ENCODE results near the gene UIMC1. TPM values are rescaled to one million over a fixed set of nuclear protein-coding genes. Genes with fewer than 3 reads are reported as not detected.

The UIMC1 gene
- total RNA-seq, 1 donor from 2014 or later: 58.0 TPM

DNA sequence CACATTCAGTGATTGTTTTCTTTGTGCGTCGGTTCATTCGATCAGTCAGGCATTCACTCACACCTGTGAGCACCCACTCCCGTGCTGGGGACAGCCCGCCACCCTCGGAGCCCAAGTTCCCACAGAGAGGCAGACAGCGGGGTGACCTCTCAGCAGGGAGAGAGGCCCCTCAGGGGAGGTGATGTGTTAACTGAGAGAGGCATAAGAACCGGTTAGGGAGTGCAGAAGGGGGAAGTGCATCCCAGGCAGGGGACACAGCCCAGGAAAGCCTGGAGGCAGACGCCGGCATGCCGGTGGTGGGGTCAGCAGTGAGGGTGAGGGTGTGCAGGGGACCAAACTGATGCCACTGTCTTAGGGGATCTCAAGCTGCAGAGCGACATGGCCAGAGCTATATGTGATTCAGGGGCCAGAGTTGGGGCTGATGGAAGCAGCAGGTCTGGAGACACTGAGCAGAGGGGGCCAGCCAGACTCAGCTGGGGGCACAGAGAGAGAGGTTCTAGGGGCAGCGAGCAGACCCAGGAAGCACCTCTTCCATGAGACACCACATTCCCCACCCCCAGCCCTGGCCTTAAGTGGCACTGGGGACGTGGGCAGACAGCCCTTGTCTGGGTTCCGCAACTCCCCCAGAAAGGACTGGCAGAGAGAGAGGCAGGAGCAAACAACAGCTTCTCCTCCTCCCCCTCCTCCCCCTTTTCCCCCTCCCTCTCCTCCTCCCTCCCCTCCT, 143.4 kb downstream of the UIMC1 start:
- no peak for ATAC-seq
- DNase-seq (ENCODE audit: low spot score): no peak
- intact Hi-C loops (cut with DNase I): no loop called here

DNA sequence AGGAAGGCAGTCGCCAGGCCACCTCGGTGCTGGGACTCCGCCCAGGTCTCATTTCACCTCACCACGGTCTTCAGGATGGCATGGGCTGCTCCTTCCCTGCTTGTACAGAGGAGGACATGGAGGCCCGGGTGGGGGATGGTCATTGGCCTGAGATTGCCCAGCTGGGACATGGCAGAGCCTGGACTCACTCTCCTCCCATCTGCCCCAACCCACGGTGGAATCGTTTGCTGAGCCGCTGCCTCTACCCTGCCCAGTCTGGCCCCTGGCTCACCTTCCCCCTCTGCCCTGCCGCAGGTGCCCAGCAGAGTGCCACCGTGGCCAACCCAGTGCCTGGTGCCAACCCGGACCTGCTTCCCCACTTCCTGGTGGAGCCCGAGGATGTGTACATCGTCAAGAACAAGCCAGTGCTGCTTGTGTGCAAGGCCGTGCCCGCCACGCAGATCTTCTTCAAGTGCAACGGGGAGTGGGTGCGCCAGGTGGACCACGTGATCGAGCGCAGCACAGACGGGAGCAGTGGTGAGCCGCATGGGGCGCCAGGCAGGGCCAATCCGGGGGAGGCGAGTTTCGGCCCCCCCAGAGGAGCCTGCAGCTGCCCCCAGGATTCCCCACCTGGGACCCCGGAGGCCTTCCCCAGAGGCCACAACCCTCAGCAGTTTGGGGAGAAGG, 144.1 kb downstream of the UIMC1 start:
- no peak for ATAC-seq
- intact Hi-C loops (cut with DNase I): no loop called here
- no peak for DNase-seq (ENCODE audit: low spot score)

DNA sequence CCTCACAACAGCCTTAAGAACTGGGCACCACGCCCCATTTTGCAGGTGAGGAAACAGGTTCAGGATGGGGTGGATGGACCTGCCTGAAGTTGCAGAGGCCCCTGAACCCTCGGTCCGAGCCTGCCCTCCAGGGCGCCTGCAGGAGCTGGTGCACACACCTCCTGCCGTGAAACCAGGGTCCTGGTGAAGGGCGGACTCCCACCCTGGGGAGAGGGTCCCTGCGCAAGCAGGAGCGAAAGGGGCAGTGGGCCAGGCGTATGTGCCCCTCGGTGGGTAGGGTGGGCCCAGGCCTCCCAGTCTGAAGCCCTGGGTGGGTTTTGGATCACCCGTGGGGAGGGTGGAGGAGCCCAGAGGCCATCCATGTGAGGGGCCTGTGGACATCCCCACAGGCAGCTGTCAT, 145.3 kb downstream of the UIMC1 start:
- DNase-seq (ENCODE audit: low spot score) (no peak), ATAC-seq (no peak)
- intact Hi-C loops (cut with DNase I): no loop called here

DNA sequence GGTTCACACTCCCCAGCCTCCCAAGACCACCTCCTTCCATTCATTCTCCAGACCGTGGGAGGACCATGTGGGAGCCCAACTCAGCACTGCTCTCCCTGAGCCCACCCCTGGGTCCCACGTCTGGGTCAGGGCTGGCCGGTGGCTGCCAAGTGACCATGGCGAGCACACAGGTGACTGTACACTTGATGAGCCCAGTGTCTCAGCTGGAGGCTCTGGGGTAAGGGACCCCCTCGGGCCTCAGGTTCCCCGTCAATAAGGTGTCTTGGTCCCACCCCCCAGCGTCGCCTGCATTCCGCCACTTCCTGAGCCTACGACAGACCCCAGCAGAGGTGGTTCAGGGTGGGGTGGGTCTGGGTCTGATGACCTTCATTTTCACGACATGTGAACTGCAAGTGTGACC, 146.2 kb downstream of the UIMC1 start:
- intact Hi-C loops (cut with DNase I): no loop called here
- no peak for DNase-seq (ENCODE audit: low spot score)

DNA sequence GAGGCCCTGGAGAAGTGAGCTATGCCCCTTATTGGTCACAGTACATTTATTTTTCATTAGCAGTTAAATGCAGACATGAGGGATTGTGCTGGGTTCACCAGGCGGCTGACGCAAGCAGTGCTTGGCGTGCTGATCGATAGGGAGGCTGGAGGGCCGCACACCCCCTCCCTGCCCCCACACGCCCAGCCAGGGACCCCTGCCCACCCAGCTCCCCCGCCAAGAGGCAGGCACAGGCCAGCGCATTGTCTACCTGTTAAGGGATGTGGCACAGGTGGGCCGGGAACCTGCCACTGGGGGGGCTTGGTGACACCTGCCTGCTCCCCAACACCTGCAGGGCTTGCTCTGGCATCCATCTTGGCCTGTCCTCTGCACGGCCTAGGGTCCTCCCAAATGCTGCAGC, 146.7 kb downstream of the UIMC1 start:
- ATAC-seq: no peak
- no peak for DNase-seq (ENCODE audit: low spot score)
- intact Hi-C loops (cut with DNase I): no loop called here

More for the DNA sequence above, 146.2 kb downstream of the UIMC1 start:
- ATAC-seq: no peak

DNA sequence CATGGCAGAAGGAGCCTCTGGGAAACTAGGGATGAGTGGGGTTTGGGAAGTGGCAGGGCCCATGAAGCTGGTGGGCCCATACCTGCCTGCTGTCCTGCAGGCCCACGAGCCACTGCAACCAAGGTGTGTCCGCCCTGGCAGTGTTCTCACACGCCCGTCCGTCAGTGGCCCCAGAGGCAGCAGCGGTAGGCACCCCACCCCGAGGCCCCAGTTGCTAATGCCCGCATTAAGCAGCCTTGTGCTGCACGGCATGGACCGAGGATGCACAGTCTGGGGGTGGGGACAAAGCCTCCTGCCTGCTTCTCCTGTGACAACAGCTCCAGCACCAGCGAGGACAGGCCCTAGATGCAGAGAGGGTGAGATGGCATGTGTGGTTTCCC, 148.7 kb downstream of the UIMC1 start:
- DNase-seq (ENCODE audit: low spot score): no peak
- no peak for ATAC-seq
- intact Hi-C loops (cut with DNase I): no loop called here

DNA sequence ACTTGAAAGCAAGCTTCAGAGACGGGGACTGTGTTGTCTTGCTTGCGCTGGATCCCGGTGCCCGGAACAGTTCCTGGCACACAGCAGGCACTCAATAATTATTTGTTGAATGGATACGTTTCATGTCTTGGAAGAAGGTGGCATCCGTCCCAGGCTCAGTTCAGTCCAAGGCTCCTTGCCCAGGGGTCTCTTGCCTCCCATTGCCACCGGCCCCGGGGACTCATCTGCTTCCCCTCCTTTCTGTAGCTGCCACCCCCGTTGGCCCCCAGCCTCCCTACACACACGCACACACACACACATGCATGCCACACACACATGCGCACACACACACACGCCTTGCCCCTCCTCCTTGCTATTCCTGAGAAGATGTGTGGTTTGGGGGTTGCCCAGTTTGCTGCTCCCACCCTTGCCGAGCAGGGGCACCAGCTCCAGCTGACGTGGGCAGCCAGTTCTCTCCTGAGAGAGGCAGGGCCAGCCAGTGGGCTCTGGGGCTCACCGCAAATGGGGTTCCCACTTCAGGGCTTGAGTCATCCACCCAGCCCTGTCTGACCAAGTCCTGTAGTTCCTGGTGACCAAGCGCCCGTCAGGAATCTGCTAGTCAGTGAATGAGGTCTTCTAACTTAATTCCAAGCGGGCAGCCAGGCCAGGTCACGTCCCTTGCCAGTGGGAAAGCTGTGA, 149.2 kb downstream of the UIMC1 start:
- ATAC-seq: no peak
- intact Hi-C loops (cut with DNase I): no loop called here
- no peak for DNase-seq (ENCODE audit: low spot score)

DNA sequence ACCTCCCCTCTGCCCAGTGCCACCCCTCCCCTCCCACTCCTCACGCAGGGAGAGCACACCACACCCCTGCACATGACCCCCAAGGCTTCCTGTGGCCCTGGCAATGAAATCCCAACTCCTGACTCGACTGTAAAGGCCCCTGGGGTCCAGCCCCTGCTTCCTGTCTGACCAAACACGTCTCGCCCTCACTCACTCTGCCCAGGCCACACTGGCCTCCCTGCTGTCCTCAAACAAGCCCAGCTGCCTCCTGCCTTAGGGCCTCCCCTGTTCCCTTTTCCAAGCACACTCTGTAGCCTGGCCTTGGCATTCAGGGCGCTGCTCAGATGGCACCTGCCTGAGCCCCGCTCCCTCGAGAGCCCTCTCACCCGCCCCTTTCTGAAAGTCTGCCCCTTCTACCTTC, 149.8 kb downstream of the UIMC1 start:
- no peak for DNase-seq (ENCODE audit: low spot score)
- ATAC-seq: no peak
- intact Hi-C loops (cut with DNase I): no loop called here

DNA sequence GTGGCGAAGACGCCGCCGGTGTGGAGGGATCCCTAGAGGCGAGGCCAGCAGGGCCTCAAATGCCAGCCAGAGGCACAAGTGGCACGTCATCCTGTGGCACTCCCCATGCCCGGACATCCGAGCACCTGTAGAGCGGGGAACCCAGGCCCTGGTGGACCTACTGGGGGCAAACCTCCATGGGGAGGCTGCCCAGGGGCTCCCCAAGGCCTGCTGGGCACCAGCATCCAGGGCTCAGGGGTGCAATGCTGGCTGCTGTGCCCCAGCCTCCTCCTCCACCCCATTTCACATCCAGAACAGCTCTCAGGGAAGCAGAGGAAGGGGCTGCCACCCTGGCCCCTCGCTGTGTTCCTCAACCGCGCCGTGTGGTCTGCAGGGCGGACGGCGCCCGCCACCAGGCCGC, 151.0 kb downstream of the UIMC1 start:
- no peak for ATAC-seq
- intact Hi-C loops (cut with DNase I): no loop called here
- no peak for DNase-seq (ENCODE audit: low spot score)

Other genes with a start within 250 kb of the UIMC1 start
- not detected for gene UNC5A, start 196.2 kb downstream of the UIMC1 start, total RNA-seq
- gene HK3, start 107.4 kb downstream of the UIMC1 start, total RNA-seq: 21.1 TPM
- 27.1 TPM for gene ZNF346, start 15.9 kb upstream of the UIMC1 start, total RNA-seq
- gene FGFR4, start 80.1 kb upstream of the UIMC1 start, total RNA-seq: 1.4 TPM
- gene NSD1, start 127.0 kb upstream of the UIMC1 start, total RNA-seq: 112 TPM